IPS-20b (cell line): ENCODE data around the gene ALX3.

Experiments
- H3K27ac ChIP-seq: one replicate; pipeline ENCODE4 v1.5.1; 2013; ENCODE audit warnings: low read length
- H3K27me3 ChIP-seq: 2 replicates; pipeline ENCODE4 v1.6.1; 2013; ENCODE audit warnings: mild to moderate bottlenecking, low read length, inconsistent platforms; ENCODE audit not compliant: insufficient read depth
- H3K36me3 ChIP-seq: 2 replicates; pipeline ENCODE4 v1.6.1; 2013; ENCODE audit warnings: low read depth, mild to moderate bottlenecking, inconsistent platforms, low read length, moderate library complexity; ENCODE audit not compliant: insufficient read depth
- H3K4me1 ChIP-seq: 2 replicates; pipeline ENCODE4 v1.6.1; 2013; ENCODE audit warnings: mild to moderate bottlenecking, control low read depth, inconsistent platforms, low read length, moderate library complexity; ENCODE audit not compliant: insufficient read depth
- H3K4me3 ChIP-seq: 2 replicates; pipeline ENCODE4 v1.5.1; 2013; ENCODE audit warnings: mild to moderate bottlenecking, low read length, inconsistent platforms
- H3K9ac ChIP-seq: 2 replicates; pipeline ENCODE4 v1.6.1; 2013; ENCODE audit warnings: low read depth, mild to moderate bottlenecking, inconsistent platforms, low read length, moderate library complexity
- H3K9me3 ChIP-seq: 2 replicates; pipeline ENCODE4 v1.6.1; 2013; ENCODE audit warnings: mild to moderate bottlenecking, low read depth, low read length, inconsistent platforms; ENCODE audit not compliant: insufficient read depth

Gene ALX3

GRCh38 chr1:110070671-110071242 is at the start of gene ALX3:
Gene ALX3 (minus strand): TSS chr1:110070672. CDS start chr1:110070612, 60 bp downstream.
- no peaks in the 10 kb centered on the region; the same call in 1 of the 2 replicates for H3K9me3 ChIP-seq
- H3K27ac ChIP-seq, result no peak within 1 kb of the TSS
- no peaks in the 10 kb centered on the region; the same call in 1 of the 2 replicates for H3K4me1 ChIP-seq
- H3K27me3 ChIP-seq, result peaks cover 100% of the 10 kb centered on the region
- no peak within 1 kb of the TSS for H3K9ac ChIP-seq
- H3K4me3 ChIP-seq, result peak within 1 kb of the TSS; percentile 45; the same call in 1 of the 2 replicates
- no peaks in the 10 kb centered on the region for H3K36me3 ChIP-seq

GRCh38 chr1:110119843-110120242 is 49.4 kb upstream of the ALX3 start:
- H3K27me3 ChIP-seq, result peaks cover 4% of the 10 kb centered on the region; the same call in 1 of the 2 replicates
- H3K4me1 ChIP-seq, result no peaks in the 10 kb centered on the region
- H3K4me3 ChIP-seq, result no peak overlapping the region

GRCh38 chr1:110118636-110119396 is 48.3 kb upstream of the ALX3 start:
- Histone ChIP-seq H3K27me3 (peaks cover 4% of the 10 kb centered on the region; the same call in 1 of the 2 replicates), H3K9ac (no peak overlapping the region), H3K36me3 (no peaks in the 10 kb centered on the region), H3K4me3 (no peak overlapping the region), H3K27ac (no peak overlapping the region), H3K9me3 (peaks cover 4% of the 10 kb centered on the region; the same call in 1 of the 2 replicates), H3K4me1 (no peaks in the 10 kb centered on the region)

More at GRCh38 chr1:110119843-110120242, 49.4 kb upstream of the ALX3 start:
- Histone ChIP-seq H3K9ac (no peak overlapping the region), H3K36me3 (no peaks in the 10 kb centered on the region), H3K9me3 (peaks cover 4% of the 10 kb centered on the region; the same call in 1 of the 2 replicates), H3K27ac (no peak overlapping the region)

- no peaks in the 10 kb centered on the region for H3K36me3 ChIP-seq
- peaks cover 13% of the 10 kb centered on the region; the same call in 1 of the 2 replicates for H3K27me3 ChIP-seq
- no peak overlapping the region for H3K9ac ChIP-seq
- H3K9me3 ChIP-seq, result no peaks in the 10 kb centered on the region
- H3K4me3 ChIP-seq, result no peak overlapping the region
- no peaks in the 10 kb centered on the region for H3K4me1 ChIP-seq
- H3K27ac ChIP-seq, result no peak overlapping the region
These were observed 44.3 kb upstream of the ALX3 start for GRCh38 chr1:110114784-110115183.

GRCh38 chr1:110114173-110114572 is 43.7 kb upstream of the ALX3 start:
- Histone ChIP-seq H3K27me3 (peaks cover 13% of the 10 kb centered on the region; the same call in 1 of the 2 replicates), H3K4me3 (no peak overlapping the region), H3K9ac (no peak overlapping the region), H3K9me3 (no peaks in the 10 kb centered on the region), H3K36me3 (no peaks in the 10 kb centered on the region), H3K27ac (no peak overlapping the region), H3K4me1 (no peaks in the 10 kb centered on the region)

GRCh38 chr1:110113551-110113950 is 43.1 kb upstream of the ALX3 start:
- Histone ChIP-seq H3K9me3 (no peaks in the 10 kb centered on the region), H3K4me3 (no peak overlapping the region), H3K9ac (no peak overlapping the region), H3K27me3 (peaks cover 13% of the 10 kb centered on the region; the same call in 1 of the 2 replicates), H3K36me3 (no peaks in the 10 kb centered on the region), H3K4me1 (no peaks in the 10 kb centered on the region), H3K27ac (no peak overlapping the region)

- H3K27me3 ChIP-seq, result peaks cover 13% of the 10 kb centered on the region; the same call in 1 of the 2 replicates
- no peaks in the 10 kb centered on the region for H3K9me3 ChIP-seq
- H3K27ac ChIP-seq, result no peak overlapping the region
- no peak overlapping the region for H3K9ac ChIP-seq
- H3K36me3 ChIP-seq, result no peaks in the 10 kb centered on the region
- no peak overlapping the region for H3K4me3 ChIP-seq
- H3K4me1 ChIP-seq, result no peaks in the 10 kb centered on the region
These were observed 42.2 kb upstream of the ALX3 start for GRCh38 chr1:110112656-110113055.

- Histone ChIP-seq H3K9ac (no peak within 1 kb of the TSS), H3K36me3 (no peaks in the 10 kb centered on the region), H3K9me3 (no peaks in the 10 kb centered on the region), H3K4me3 (no peak within 1 kb of the TSS), H3K27me3 (peaks cover 13% of the 10 kb centered on the region; the same call in 1 of the 2 replicates), H3K27ac (no peak within 1 kb of the TSS), H3K4me1 (no peaks in the 10 kb centered on the region)
These were observed 41.7 kb upstream of the ALX3 start, which contains the start of gene UBL4B for GRCh38 chr1:110112143-110112542. Gene UBL4B (plus strand): TSS chr1:110112443. CDS start chr1:110112535, 92 bp downstream.

- H3K27me3 ChIP-seq, result peaks cover 13% of the 10 kb centered on the region; the same call in 1 of the 2 replicates
- no peak overlapping the region for H3K9ac ChIP-seq
- H3K4me3 ChIP-seq, result no peak overlapping the region
- H3K4me1 ChIP-seq, result no peaks in the 10 kb centered on the region
- H3K27ac ChIP-seq, result no peak overlapping the region
- H3K9me3 ChIP-seq, result no peaks in the 10 kb centered on the region
- no peaks in the 10 kb centered on the region for H3K36me3 ChIP-seq
These were observed 40.6 kb upstream of the ALX3 start for GRCh38 chr1:110111081-110111480.

- H3K27me3 ChIP-seq, result peaks cover 23% of the 10 kb centered on the region; the same call in 1 of the 2 replicates
- no peaks in the 10 kb centered on the region for H3K36me3 ChIP-seq
- no peak overlapping the region for H3K4me3 ChIP-seq
- H3K4me1 ChIP-seq, result no peaks in the 10 kb centered on the region
- no peak overlapping the region for H3K27ac ChIP-seq
- no peak overlapping the region for H3K9ac ChIP-seq
- H3K9me3 ChIP-seq, result no peaks in the 10 kb centered on the region
These were observed 37.5 kb upstream of the ALX3 start for GRCh38 chr1:110107867-110108469.

GRCh38 chr1:110106013-110106941 is 35.8 kb upstream of the ALX3 start:
- Histone ChIP-seq H3K9ac (no peak overlapping the region), H3K27ac (no peak overlapping the region), H3K4me1 (no peaks in the 10 kb centered on the region)

More at GRCh38 chr1:110106013-110106941, 35.8 kb upstream of the ALX3 start:
- Histone ChIP-seq H3K36me3 (no peaks in the 10 kb centered on the region), H3K9me3 (no peaks in the 10 kb centered on the region), H3K27me3 (peaks cover 21% of the 10 kb centered on the region; the same call in 1 of the 2 replicates), H3K4me3 (no peak overlapping the region)
